WTC11 (cell line): ENCODE measurements around the gene FRS2. TPM values are rescaled to one million over a fixed set of nuclear protein-coding genes. Genes with fewer than 3 reads are reported as not detected.

Experiments used
- ATAC-seq: fragments of 200-7000 bp; cut with Tn5 transposase; 2 replicates; pipeline ENCODE4 v1.10.0; 2021; ENCODE audit warnings: mild to moderate bottlenecking, moderate library complexity
- CTCF ChIA-PET: fragments of 300-600 bp; sonication (Branson Sonifier 250); formaldehyde crosslinking; loops from one replicate; lab custom pipeline; 2021; ENCODE audit warnings: antibody characterized with exemption; lab: Charles Lee
- POLR2A ChIA-PET: fragments of 350-600 bp; sonication (Branson Sonifier 250); formaldehyde crosslinking; loops from one replicate; lab custom pipeline; 2021; ENCODE audit warnings: antibody characterized with exemption; lab: Charles Lee
- DNase-seq: peaks from one replicate; pipeline ENCODE4 v3.0.0; 2021; ENCODE audit warnings: low spot score
- H3K27ac Mint-ChIP-seq: 2 replicates; pipeline ENCODE4 v1.8.0; 2021; ENCODE audit warnings: mixed read lengths
- H3K27me3 Mint-ChIP-seq: 2 replicates; pipeline ENCODE4 v1.8.0; 2021; ENCODE audit warnings: low read depth, mild to moderate bottlenecking, moderate library complexity, mixed read lengths
- H3K36me3 Mint-ChIP-seq: 2 replicates; pipeline ENCODE4 v1.8.0; 2021; ENCODE audit warnings: mixed read lengths
- H3K4me1 Mint-ChIP-seq: 2 replicates; pipeline ENCODE4 v1.8.0; 2022; ENCODE audit warnings: mixed read lengths
- H3K4me3 Mint-ChIP-seq: 2 replicates; pipeline ENCODE4 v1.8.0; 2021; ENCODE audit warnings: mild to moderate bottlenecking, moderate library complexity, mixed read lengths
- H3K9me3 Mint-ChIP-seq: 2 replicates; pipeline ENCODE4 v1.8.0; 2021; ENCODE audit warnings: mixed read lengths
- AR ChIP-seq: fragments of 250-450 bp; sonication (Bioruptor Pico); IDR thresholded peaks from 2 replicates; pipeline ENCODE4 v1.9.0; 2021; ENCODE audit warnings: mild to moderate bottlenecking
- ATF2 ChIP-seq: sonication (generic); formaldehyde crosslinking; IDR thresholded peaks from 2 replicates; pipeline ENCODE4 v1.8.1; 2022; ENCODE audit warnings: low read depth, missing genetic modification reagents, borderline replicate concordance
- CREB1 ChIP-seq: sonication (generic); formaldehyde crosslinking; IDR thresholded peaks from 2 replicates; pipeline ENCODE4 v1.8.0; 2023; ENCODE audit warnings: mild to moderate bottlenecking, missing genetic modification reagents
- CTCF ChIP-seq: fragments of 200-600 bp; IDR thresholded peaks from 2 replicates; pipeline ENCODE4 v1.8.0; 2022; ENCODE audit warnings: antibody characterized with exemption
- ELF4 ChIP-seq: sonication (generic); formaldehyde crosslinking; IDR thresholded peaks from 2 replicates; pipeline ENCODE4 v1.8.1; 2022; ENCODE audit warnings: low read depth, mild to moderate bottlenecking, moderate library complexity, missing genetic modification reagents
- FOXJ3 ChIP-seq: sonication (generic); formaldehyde crosslinking; IDR thresholded peaks from 2 replicates; pipeline ENCODE4 v1.9.0; 2021; ENCODE audit warnings: missing genetic modification reagents, mild to moderate bottlenecking, borderline replicate concordance
- HMGA2 ChIP-seq: fragments of 250-450 bp; sonication (Bioruptor Pico); IDR thresholded peaks from 2 replicates; pipeline ENCODE4 v1.4.0; 2021; ENCODE audit warnings: mild to moderate bottlenecking, moderate library complexity
- JAZF1 ChIP-seq: fragments of 250-450 bp; sonication (Bioruptor Pico); IDR thresholded peaks from 2 replicates; pipeline ENCODE4 v1.9.0; 2021; ENCODE audit warnings: moderate library complexity, mild to moderate bottlenecking, inconsistent platforms
- RORB ChIP-seq: fragments of 250-450 bp; sonication (Bioruptor Pico); IDR thresholded peaks from 2 replicates; pipeline ENCODE4 v1.9.0; 2021; ENCODE audit warnings: mild to moderate bottlenecking
- TCF7 ChIP-seq: sonication (generic); formaldehyde crosslinking; IDR thresholded peaks from 2 replicates; pipeline ENCODE4 v1.8.0; 2022; ENCODE audit warnings: mild to moderate bottlenecking, low read depth, missing genetic modification reagents, moderate library complexity
- ZNF138 ChIP-seq: sonication (generic); formaldehyde crosslinking; conservative IDR thresholded peaks from 2 replicates; pipeline ENCODE4 v1.8.1; 2022; ENCODE audit warnings: mild to moderate bottlenecking, moderate library complexity, missing genetic modification reagents
- ZNF219 ChIP-seq: sonication (generic); formaldehyde crosslinking; IDR thresholded peaks from 2 replicates; pipeline ENCODE4 v1.8.0; 2023; ENCODE audit warnings: missing genetic modification reagents, mild to moderate bottlenecking, borderline replicate concordance
- ZNF532 ChIP-seq: fragments of 250-450 bp; sonication (Bioruptor Pico); IDR thresholded peaks from 2 replicates; pipeline ENCODE4 v1.9.0; 2021; ENCODE audit warnings: mild to moderate bottlenecking, borderline replicate concordance
- total RNA-seq: library from RNA; stranded (reverse); gene quantifications from 3 replicates; pipeline ENCODE4 v1.2.3, GENCODE V29; 2021
- TF ChIP-seq, protein P1 (sequence below): sonication (generic); formaldehyde crosslinking; IDR thresholded peaks from 2 replicates; pipeline ENCODE4 v1.8.0; 2023; ENCODE audit warnings: missing genetic modification reagents
- TF ChIP-seq, protein P2 (sequence below): sonication (generic); formaldehyde crosslinking; IDR thresholded peaks from 2 replicates; pipeline ENCODE4 v1.8.0; 2022; ENCODE audit warnings: mild to moderate bottlenecking, missing genetic modification reagents

The FRS2 gene
- total RNA-seq, 1 experiment from 2014 or later, result 26.1 TPM

- DNase-seq, result no peak
- ATAC-seq, result peak; percentile 22; the same call in 1 of the 2 replicates
- TF ChIP-seq CTCF (no peak), HMGA2 (CRISPR knock-in tag) (no peak), ELF4 (no peak), ATF2 (CRISPR knock-in tag) (no peak), JAZF1 (no peak), AR (CRISPR knock-in tag) (no peak), ZNF532 (no peak), FOXJ3 (CRISPR knock-in tag) (no peak), ZNF219 (no peak), TCF7 (CRISPR knock-in tag) (no peak), CREB1 (CRISPR knock-in tag) (no peak), ZNF138 (CRISPR knock-in tag) (no peak), RORB (CRISPR knock-in tag) (no peak)
- TF ChIP-seq, protein P1, sequence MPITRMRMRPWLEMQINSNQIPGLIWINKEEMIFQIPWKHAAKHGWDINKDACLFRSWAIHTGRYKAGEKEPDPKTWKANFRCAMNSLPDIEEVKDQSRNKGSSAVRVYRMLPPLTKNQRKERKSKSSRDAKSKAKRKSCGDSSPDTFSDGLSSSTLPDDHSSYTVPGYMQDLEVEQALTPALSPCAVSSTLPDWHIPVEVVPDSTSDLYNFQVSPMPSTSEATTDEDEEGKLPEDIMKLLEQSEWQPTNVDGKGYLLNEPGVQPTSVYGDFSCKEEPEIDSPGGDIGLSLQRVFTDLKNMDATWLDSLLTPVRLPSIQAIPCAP (CRISPR knock-in tag), result no peak
- TF ChIP-seq, protein P2, sequence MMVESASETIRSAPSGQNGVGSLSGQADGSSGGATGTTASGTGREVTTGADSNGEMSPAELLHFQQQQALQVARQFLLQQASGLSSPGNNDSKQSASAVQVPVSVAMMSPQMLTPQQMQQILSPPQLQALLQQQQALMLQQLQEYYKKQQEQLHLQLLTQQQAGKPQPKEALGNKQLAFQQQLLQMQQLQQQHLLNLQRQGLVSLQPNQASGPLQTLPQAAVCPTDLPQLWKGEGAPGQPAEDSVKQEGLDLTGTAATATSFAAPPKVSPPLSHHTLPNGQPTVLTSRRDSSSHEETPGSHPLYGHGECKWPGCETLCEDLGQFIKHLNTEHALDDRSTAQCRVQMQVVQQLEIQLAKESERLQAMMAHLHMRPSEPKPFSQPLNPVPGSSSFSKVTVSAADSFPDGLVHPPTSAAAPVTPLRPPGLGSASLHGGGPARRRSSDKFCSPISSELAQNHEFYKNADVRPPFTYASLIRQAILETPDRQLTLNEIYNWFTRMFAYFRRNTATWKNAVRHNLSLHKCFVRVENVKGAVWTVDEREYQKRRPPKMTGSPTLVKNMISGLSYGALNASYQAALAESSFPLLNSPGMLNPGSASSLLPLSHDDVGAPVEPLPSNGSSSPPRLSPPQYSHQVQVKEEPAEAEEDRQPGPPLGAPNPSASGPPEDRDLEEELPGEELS (CRISPR knock-in tag), result no peak
- Mint-ChIP-seq H3K4me1 (peaks cover 3% of the 10 kb centered on the region; the same call in 1 of the 2 replicates), H3K27ac (no peak overlapping the region), H3K27me3 (peaks cover 3% of the 10 kb centered on the region; the same call in 1 of the 2 replicates), H3K36me3 (no peaks in the 10 kb centered on the region), H3K9me3 (no peaks in the 10 kb centered on the region), H3K4me3 (no peak overlapping the region)
- ChIA-PET CTCF (interaction anchor here (1.8 kb wide), 2 partner anchors 20 to 29 kb away, joined by 6 to 8 read pairs; no protein-coding TSS in a partner anchor), POLR2A (no interaction called here)
Measured at GRCh38 chr12:69610126-69610525, 139.9 kb downstream of the FRS2 start.
